LNCaP clone FGC (cell line): ENCODE data around the gene CCNL2.

Experiments used
- DNase-seq: peaks from one replicate; pipeline ENCODE4 v3.0.0-alpha.2; 2011; ENCODE audit warnings: low read depth
- H3K4me3 ChIP-seq: 2 replicates; pipeline ENCODE4 v1.5.1; 2011; ENCODE audit warnings: mild to moderate bottlenecking, low read depth, low read length, control low read depth
- CTCF ChIP-seq: IDR thresholded peaks from 2 replicates; pipeline ENCODE4 v1.5.1; 2012; ENCODE audit warnings: mild to moderate bottlenecking; ENCODE audit not compliant: control insufficient read depth, insufficient read depth; ENCODE audit errors: extremely low read depth

The CCNL2 gene

GRCh38 chr1:1347663-1348419, 51.3 kb downstream of the CCNL2 start:
- no peak for TF ChIP-seq CTCF
- no peak for DNase-seq
- H3K4me3 ChIP-seq, result peak overlapping the region; percentile 71

- H3K4me3 ChIP-seq, result peak overlapping the region; percentile 71
- TF ChIP-seq CTCF, result no peak
- no peak for DNase-seq
These were observed 52.0 kb downstream of the CCNL2 start for GRCh38 chr1:1347026-1347595.

- TF ChIP-seq CTCF, result no peak
- DNase-seq, result no peak
- H3K4me3 ChIP-seq, result no peak overlapping the region
These were observed 52.6 kb downstream of the CCNL2 start for GRCh38 chr1:1346501-1346890.

GRCh38 chr1:1345860-1346500, 53.2 kb downstream of the CCNL2 start:
- H3K4me3 ChIP-seq, result no peak overlapping the region

GRCh38 chr1:1345384-1345783, 53.8 kb downstream of the CCNL2 start:
- DNase-seq, result no peak
- TF ChIP-seq CTCF, result no peak
- H3K4me3 ChIP-seq, result peak overlapping the region; percentile 45

More at GRCh38 chr1:1345860-1346500, 53.2 kb downstream of the CCNL2 start:
- DNase-seq, result no peak
- no peak for TF ChIP-seq CTCF

GRCh38 chr1:1344655-1345361, 54.3 kb downstream of the CCNL2 start:
- H3K4me3 ChIP-seq, result peak overlapping the region; percentile 45
- DNase-seq, result no peak
- TF ChIP-seq CTCF, result peak; percentile 72
